ENCODE results near the gene CCNK.

The CCNK gene

GRCh38 chr14:99550387-99550992 lies 69.3 kb downstream of the CCNK start:
- Histone ChIP-seq H3K4me3 (ENCODE audit: insufficient read depth, low read depth, low read length, poor library complexity, severe bottlenecking) (no peak overlapping the region), H3K4me1 (ENCODE audit: control insufficient read depth, insufficient read depth, low read length, poor library complexity, severe bottlenecking) (no peaks in the 10 kb centered on the region), H3K27ac (ENCODE audit: insufficient read depth, low read length, poor library complexity, severe bottlenecking) (no peak overlapping the region), H3K36me3 (ENCODE audit: control insufficient read depth, insufficient read depth, low read length) (no peaks in the 10 kb centered on the region), H3K9me3 (ENCODE audit: control insufficient read depth, low read length) (no peaks in the 10 kb centered on the region), H3K27me3 (replicated peaks; ENCODE audit: control insufficient read depth, insufficient read depth, low read length, poor library complexity, severe bottlenecking) (no peaks in the 10 kb centered on the region)
- DNase-seq = no peak

GRCh38 chr14:99551034-99551922 lies 70.1 kb downstream of the CCNK start:
- no peak overlapping the region for H3K4me3 ChIP-seq (ENCODE audit: insufficient read depth, low read depth, low read length, poor library complexity, severe bottlenecking)
- H3K36me3 ChIP-seq (ENCODE audit: control insufficient read depth, insufficient read depth, low read length) = no peaks in the 10 kb centered on the region
- H3K27me3 ChIP-seq (replicated peaks; ENCODE audit: control insufficient read depth, insufficient read depth, low read length, poor library complexity, severe bottlenecking) = no peaks in the 10 kb centered on the region
- no peak for DNase-seq
- H3K4me1 ChIP-seq (ENCODE audit: control insufficient read depth, insufficient read depth, low read length, poor library complexity, severe bottlenecking) = no peaks in the 10 kb centered on the region
- H3K27ac ChIP-seq (ENCODE audit: insufficient read depth, low read length, poor library complexity, severe bottlenecking) = no peak overlapping the region
- H3K9me3 ChIP-seq (ENCODE audit: control insufficient read depth, low read length) = no peaks in the 10 kb centered on the region

DNA sequence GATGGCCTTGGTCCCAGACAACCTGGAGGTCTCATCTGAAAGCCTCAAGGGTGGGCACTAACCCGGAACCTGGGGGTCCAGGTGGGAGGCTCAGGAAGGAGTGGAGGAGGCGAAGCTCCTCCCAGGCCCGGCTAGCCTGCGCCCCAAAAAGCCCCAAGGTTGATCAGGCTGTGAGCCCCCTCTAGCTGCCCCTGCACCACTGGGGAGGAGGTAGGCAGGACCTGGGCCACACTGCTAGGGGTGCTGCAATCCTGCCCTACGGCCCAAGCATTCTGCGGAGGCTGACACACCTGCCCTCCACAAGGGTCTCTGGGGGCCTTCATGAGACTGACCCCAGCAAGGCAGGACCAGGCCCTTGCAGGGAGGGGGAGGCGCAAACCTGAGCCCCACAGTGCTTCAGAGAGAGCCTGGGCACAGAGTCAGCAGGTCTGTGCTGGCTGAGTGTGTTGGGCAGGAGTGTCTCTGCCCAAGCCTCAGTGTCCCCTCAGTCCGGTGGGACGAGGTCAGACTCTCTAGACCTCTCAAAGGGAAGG lies 70.9 kb downstream of the CCNK start:
- no peaks in the 10 kb centered on the region for H3K27me3 ChIP-seq (replicated peaks; ENCODE audit: control insufficient read depth, insufficient read depth, low read length, poor library complexity, severe bottlenecking)
- DNase-seq = no peak
- no peaks in the 10 kb centered on the region for H3K36me3 ChIP-seq (ENCODE audit: control insufficient read depth, insufficient read depth, low read length)
- no peak overlapping the region for H3K27ac ChIP-seq (ENCODE audit: insufficient read depth, low read length, poor library complexity, severe bottlenecking)
- H3K4me1 ChIP-seq (ENCODE audit: control insufficient read depth, insufficient read depth, low read length, poor library complexity, severe bottlenecking) = no peaks in the 10 kb centered on the region
- H3K4me3 ChIP-seq (ENCODE audit: insufficient read depth, low read depth, low read length, poor library complexity, severe bottlenecking) = no peak overlapping the region
- H3K9me3 ChIP-seq (ENCODE audit: control insufficient read depth, low read length) = no peaks in the 10 kb centered on the region

- H3K4me3 ChIP-seq (ENCODE audit: insufficient read depth, low read depth, low read length, poor library complexity, severe bottlenecking) = no peak overlapping the region
- no peaks in the 10 kb centered on the region for H3K4me1 ChIP-seq (ENCODE audit: control insufficient read depth, insufficient read depth, low read length, poor library complexity, severe bottlenecking)
- H3K27me3 ChIP-seq (replicated peaks; ENCODE audit: control insufficient read depth, insufficient read depth, low read length, poor library complexity, severe bottlenecking) = no peaks in the 10 kb centered on the region
- no peaks in the 10 kb centered on the region for H3K36me3 ChIP-seq (ENCODE audit: control insufficient read depth, insufficient read depth, low read length)
- H3K9me3 ChIP-seq (ENCODE audit: control insufficient read depth, low read length) = no peaks in the 10 kb centered on the region
- no peak overlapping the region for H3K27ac ChIP-seq (ENCODE audit: insufficient read depth, low read length, poor library complexity, severe bottlenecking)
- no peak for DNase-seq
Observed at GRCh38 chr14:99552572-99553216, 71.5 kb downstream of the CCNK start.

- H3K27me3 ChIP-seq (replicated peaks; ENCODE audit: control insufficient read depth, insufficient read depth, low read length, poor library complexity, severe bottlenecking) = no peaks in the 10 kb centered on the region
- no peak overlapping the region for H3K4me3 ChIP-seq (ENCODE audit: insufficient read depth, low read depth, low read length, poor library complexity, severe bottlenecking)
- H3K9me3 ChIP-seq (ENCODE audit: control insufficient read depth, low read length) = no peaks in the 10 kb centered on the region
- no peak overlapping the region for H3K27ac ChIP-seq (ENCODE audit: insufficient read depth, low read length, poor library complexity, severe bottlenecking)
- H3K4me1 ChIP-seq (ENCODE audit: control insufficient read depth, insufficient read depth, low read length, poor library complexity, severe bottlenecking) = no peaks in the 10 kb centered on the region
- no peaks in the 10 kb centered on the region for H3K36me3 ChIP-seq (ENCODE audit: control insufficient read depth, insufficient read depth, low read length)
- no peak for DNase-seq
Observed at GRCh38 chr14:99554184-99554583, 73.0 kb downstream of the CCNK start.

- no peak overlapping the region for H3K27ac ChIP-seq (ENCODE audit: insufficient read depth, low read length, poor library complexity, severe bottlenecking)
- H3K4me3 ChIP-seq (ENCODE audit: insufficient read depth, low read depth, low read length, poor library complexity, severe bottlenecking) = no peak overlapping the region
- H3K27me3 ChIP-seq (replicated peaks; ENCODE audit: control insufficient read depth, insufficient read depth, low read length, poor library complexity, severe bottlenecking) = no peaks in the 10 kb centered on the region
- no peaks in the 10 kb centered on the region for H3K4me1 ChIP-seq (ENCODE audit: control insufficient read depth, insufficient read depth, low read length, poor library complexity, severe bottlenecking)
- no peaks in the 10 kb centered on the region for H3K36me3 ChIP-seq (ENCODE audit: control insufficient read depth, insufficient read depth, low read length)
- no peak for DNase-seq
- H3K9me3 ChIP-seq (ENCODE audit: control insufficient read depth, low read length) = no peaks in the 10 kb centered on the region
Observed at GRCh38 chr14:99554757-99555531, 73.7 kb downstream of the CCNK start.

DNA sequence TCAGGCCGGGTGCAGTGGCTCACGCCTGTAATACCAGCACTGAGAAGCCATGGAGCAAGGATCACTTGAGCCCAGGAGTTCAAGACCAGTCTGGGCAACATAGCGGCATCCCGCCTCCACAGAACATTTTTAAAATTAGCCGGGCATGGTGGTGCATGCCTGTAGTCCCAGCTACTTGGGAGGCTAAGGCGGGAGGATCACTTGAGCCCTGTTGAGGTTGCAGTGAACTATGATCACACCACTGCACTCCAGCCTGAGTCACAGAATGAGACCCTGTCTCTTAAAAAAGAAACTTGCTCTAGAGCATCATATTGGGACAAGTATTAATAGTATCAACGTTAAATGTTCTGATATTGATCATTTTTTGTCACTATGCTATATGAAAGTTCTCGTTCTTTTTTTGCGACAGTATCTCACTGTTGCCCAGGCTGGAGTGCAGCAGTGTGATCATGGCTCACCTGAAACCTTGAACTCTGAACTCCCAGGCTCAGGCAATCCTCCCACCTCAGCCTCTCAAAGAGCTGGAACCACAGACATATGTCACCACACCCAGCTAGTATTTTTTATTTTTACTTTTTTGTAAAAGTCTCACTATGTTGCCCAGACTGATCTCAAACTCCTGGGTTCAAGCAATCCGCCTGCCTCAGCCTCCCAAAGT lies 75.1 kb downstream of the CCNK start:
- H3K4me1 ChIP-seq (ENCODE audit: control insufficient read depth, insufficient read depth, low read length, poor library complexity, severe bottlenecking) = no peaks in the 10 kb centered on the region
- H3K27me3 ChIP-seq (replicated peaks; ENCODE audit: control insufficient read depth, insufficient read depth, low read length, poor library complexity, severe bottlenecking) = no peaks in the 10 kb centered on the region
- H3K9me3 ChIP-seq (ENCODE audit: control insufficient read depth, low read length) = no peaks in the 10 kb centered on the region
- H3K36me3 ChIP-seq (ENCODE audit: control insufficient read depth, insufficient read depth, low read length) = no peaks in the 10 kb centered on the region
- H3K4me3 ChIP-seq (ENCODE audit: insufficient read depth, low read depth, low read length, poor library complexity, severe bottlenecking) = no peak overlapping the region
- no peak for DNase-seq
- no peak overlapping the region for H3K27ac ChIP-seq (ENCODE audit: insufficient read depth, low read length, poor library complexity, severe bottlenecking)

- Histone ChIP-seq H3K9me3 (ENCODE audit: control insufficient read depth, low read length) (no peaks in the 10 kb centered on the region), H3K27ac (ENCODE audit: insufficient read depth, low read length, poor library complexity, severe bottlenecking) (no peak overlapping the region), H3K4me1 (ENCODE audit: control insufficient read depth, insufficient read depth, low read length, poor library complexity, severe bottlenecking) (no peaks in the 10 kb centered on the region), H3K27me3 (replicated peaks; ENCODE audit: control insufficient read depth, insufficient read depth, low read length, poor library complexity, severe bottlenecking) (no peaks in the 10 kb centered on the region), H3K4me3 (ENCODE audit: insufficient read depth, low read depth, low read length, poor library complexity, severe bottlenecking) (no peak overlapping the region), H3K36me3 (ENCODE audit: control insufficient read depth, insufficient read depth, low read length) (no peaks in the 10 kb centered on the region)
- no peak for DNase-seq
Observed at GRCh38 chr14:99559286-99559990, 78.2 kb downstream of the CCNK start.

DNA sequence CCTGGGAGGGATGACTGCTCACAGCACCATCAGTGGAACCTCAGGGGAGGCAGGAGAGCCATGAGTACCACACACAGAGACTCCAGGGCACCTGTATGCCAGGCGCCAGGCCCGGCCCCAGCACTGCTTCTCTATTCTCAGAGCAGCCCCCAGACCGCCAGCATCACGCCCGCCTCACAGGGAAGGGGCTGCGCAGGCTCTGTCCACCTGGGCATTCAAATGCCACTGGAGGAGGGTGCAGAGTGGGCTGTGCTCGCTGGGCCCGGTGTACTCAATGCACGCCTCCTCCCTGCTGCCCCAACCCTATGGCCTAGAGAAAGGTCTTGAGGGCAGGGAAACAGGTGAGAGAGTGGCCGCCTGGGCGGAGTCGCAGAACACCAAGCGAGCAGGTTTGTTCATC lies 79.2 kb downstream of the CCNK start:
- no peak overlapping the region for H3K4me3 ChIP-seq (ENCODE audit: insufficient read depth, low read depth, low read length, poor library complexity, severe bottlenecking)
- H3K4me1 ChIP-seq (ENCODE audit: control insufficient read depth, insufficient read depth, low read length, poor library complexity, severe bottlenecking) = no peaks in the 10 kb centered on the region
- no peaks in the 10 kb centered on the region for H3K36me3 ChIP-seq (ENCODE audit: control insufficient read depth, insufficient read depth, low read length)
- H3K9me3 ChIP-seq (ENCODE audit: control insufficient read depth, low read length) = no peaks in the 10 kb centered on the region
- no peak for DNase-seq
- H3K27ac ChIP-seq (ENCODE audit: insufficient read depth, low read length, poor library complexity, severe bottlenecking) = no peak overlapping the region
- H3K27me3 ChIP-seq (replicated peaks; ENCODE audit: control insufficient read depth, insufficient read depth, low read length, poor library complexity, severe bottlenecking) = no peaks in the 10 kb centered on the region

Data from effector memory CD4-positive, alpha-beta T cell (primary cell).